K562 (cell line): ENCODE results near the gene ST6GAL1. TPM values are rescaled to one million over a fixed set of nuclear protein-coding genes. Genes with fewer than 3 reads are reported as not detected.
"Not testable (repeated sequence)": the region's sequence is repeated elsewhere in the genome, so short reads cannot be mapped to it uniquely, and the experiment has no call there.

Experiments used
- ATAC-seq: fragments of 200-7000 bp; cut with Tn5 transposase; 3 replicates; pipeline ENCODE4 v1.9.1; 2020; ENCODE audit warnings: moderate library complexity
- BruUV-seq: library from RNA; stranded (reverse); fragments of 400-500 nt; replicated peaks from 2 replicates; lab custom pipeline; 2021; lab: Mats Ljungman, UMichigan
- CTCF ChIA-PET: fragments of 300-600 bp; formaldehyde crosslinking; extraction: SDS; loops from one replicate; lab custom pipeline; 2021; ENCODE audit warnings: low intra/inter-chr PET ratio; lab: Yijun Ruan, JAX
- POLR2A ChIA-PET: fragments of 300-600, 350-650 bp; sonication (Branson Sonifier 250); formaldehyde crosslinking; extraction: SDS; loops from one replicate; lab custom pipeline; 2021; ENCODE audit warnings: antibody characterized with exemption, inconsistent platforms; lab: Yijun Ruan, JAX
- DNase-seq, 4 experiments: peaks; one replicate each; pipeline versions ENCODE4 v3.0.0 to v3.0.0-alpha.2; 2011 to 2018; ENCODE audit warnings: low spot score in 3 of 4, mixed read lengths in 3 of 4; ENCODE audit errors: extremely low read depth in 1 of 4
- FAIRE-seq: peaks from 2 replicates; lab custom pipeline; 2011; peaks lifted over from hg19 to GRCh38; lab: Jason Lieb, UNC
- H2AFZ ChIP-seq: 2 replicates; pipeline ENCODE4 v1.6.0; 2011; ENCODE audit warnings: low read depth, low read length, control low read depth, inconsistent platforms
- H3K27ac ChIP-seq: fragments of 200-600 bp; 3 replicates; pipeline ENCODE4 v1.8.0; 2011; ENCODE audit warnings: low read depth, mild to moderate bottlenecking, control low read depth, inconsistent platforms, low read length, moderate library complexity, mixed read lengths; ENCODE audit errors: extremely low read depth
- H3K27me3 ChIP-seq, 2 experiments: fragments of 300-600 bp in 1 of 2; 2 replicates in 1 of 2; 3 replicates in 1 of 2; pipeline versions ENCODE4 v1.6.0 to v1.8.0; 2011; ENCODE audit warnings: inconsistent platforms in 2 of 2, low read length in 2 of 2, mild to moderate bottlenecking in 1 of 2, mixed read lengths in 1 of 2, moderate library complexity in 1 of 2; ENCODE audit not compliant: control insufficient read depth in 2 of 2, insufficient read depth in 2 of 2
- H3K36me3 ChIP-seq: fragments of 300-600 bp; 3 replicates; pipeline ENCODE4 v1.8.0; 2011; ENCODE audit warnings: mild to moderate bottlenecking, low read length, inconsistent platforms; ENCODE audit not compliant: control insufficient read depth, insufficient read depth
- H3K4me1 ChIP-seq, 2 experiments: fragments of 200-600 bp in 1 of 2; replicated peaks in 1 of 2; 2 replicates in 1 of 2; 3 replicates in 1 of 2; pipeline versions ENCODE4 v1.5.1 to v1.8.0; 2011; ENCODE audit warnings: inconsistent platforms in 2 of 2, low read length in 2 of 2, mild to moderate bottlenecking in 1 of 2, mixed read lengths in 1 of 2, moderate library complexity in 1 of 2; ENCODE audit not compliant: control insufficient read depth in 2 of 2, insufficient read depth in 2 of 2
- H3K4me2 ChIP-seq: 2 replicates; pipeline ENCODE4 v1.6.1; 2011; ENCODE audit warnings: low read length, control low read depth, inconsistent platforms, mixed read lengths; ENCODE audit not compliant: insufficient read depth
- H3K4me3 ChIP-seq: fragments of 200-600 bp; sonication (generic), shearing (Covaris generic); 2 replicates; pipeline ENCODE4 v1.5.1; 2016; ENCODE audit warnings: control low read depth, inconsistent platforms
- H3K79me2 ChIP-seq: fragments of 200-600 bp; 3 replicates; pipeline ENCODE4 v1.8.0; 2011; ENCODE audit warnings: low read length, inconsistent platforms; ENCODE audit not compliant: control insufficient read depth, insufficient read depth
- H3K9ac ChIP-seq, 2 experiments: 2 replicates each; pipeline versions ENCODE4 v1.6.0 to v1.6.1; 2011; ENCODE audit warnings: low read depth in 2 of 2, low read length in 2 of 2, control low read depth in 1 of 2, inconsistent platforms in 1 of 2, mild to moderate bottlenecking in 1 of 2, mixed read lengths in 1 of 2; ENCODE audit not compliant: insufficient read depth in 1 of 2
- H3K9me1 ChIP-seq: one replicate; pipeline ENCODE4 v1.6.0; 2011; ENCODE audit warnings: inconsistent platforms, mild to moderate bottlenecking, low read length, moderate library complexity; ENCODE audit not compliant: control insufficient read depth, insufficient read depth
- H3K9me3 ChIP-seq: replicated peaks from 2 replicates; pipeline ENCODE4 v1.5.1; 2011; ENCODE audit warnings: low read depth, low read length, inconsistent platforms; ENCODE audit not compliant: control insufficient read depth, insufficient read depth
- H4K20me1 ChIP-seq: replicated peaks from 2 replicates; pipeline ENCODE4 v1.6.1; 2011; ENCODE audit warnings: low read length, inconsistent platforms, mixed read lengths; ENCODE audit not compliant: control insufficient read depth, insufficient read depth
- CREB3L1 ChIP-seq: fragments of 450-650 bp; IDR thresholded peaks from 2 replicates; pipeline ENCODE4 v1.6.1; 2014; ENCODE audit warnings: low read depth, mild to moderate bottlenecking, moderate library complexity, borderline replicate concordance
- CXXC5 ChIP-seq: fragments of 250-450 bp; sonication (Bioruptor Pico); IDR thresholded peaks from 2 replicates; pipeline ENCODE4 v1.8.0; 2022; ENCODE audit warnings: inconsistent platforms, mild to moderate bottlenecking, moderate library complexity
- EHMT2 ChIP-seq: fragments of 450-650 bp; IDR thresholded peaks from 2 replicates; pipeline ENCODE4 v1.6.1; 2018; ENCODE audit warnings: antibody characterized with exemption
- ELF2 ChIP-seq: fragments of 250-450 bp; sonication (Bioruptor Pico); IDR thresholded peaks from 2 replicates; pipeline ENCODE4 v1.5.0; 2021; ENCODE audit warnings: mild to moderate bottlenecking
- ESRRA ChIP-seq: fragments of 450-650 bp; IDR thresholded peaks from 2 replicates; pipeline ENCODE4 v1.6.1; 2014; ENCODE audit warnings: low read depth, mild to moderate bottlenecking, moderate library complexity, borderline replicate concordance
- ETV1 ChIP-seq: fragments of 450-650 bp; conservative IDR thresholded peaks from 2 replicates; pipeline ENCODE4 v1.6.1; 2016; ENCODE audit warnings: missing genetic modification characterization, control low read depth, low read depth, missing compliant biosample characterization
- MEF2A ChIP-seq: IDR thresholded peaks from 2 replicates; pipeline ENCODE4 v1.6.1; 2011; ENCODE audit warnings: low read depth, mild to moderate bottlenecking, low read length, moderate library complexity; ENCODE audit not compliant: control insufficient read depth
- MTF1 ChIP-seq: fragments of 250-450 bp; sonication (Bioruptor Pico); IDR thresholded peaks from 2 replicates; pipeline ENCODE4 v1.9.0; 2021; ENCODE audit warnings: moderate library complexity, mild to moderate bottlenecking, inconsistent platforms, borderline replicate concordance
- OTX1 ChIP-seq: fragments of 450-650 bp; formaldehyde crosslinking; IDR thresholded peaks from 2 replicates; pipeline ENCODE4 v1.4.0; 2022; ENCODE audit warnings: mild to moderate bottlenecking
- PCBP2 ChIP-seq: fragments of 200-400 bp; formaldehyde crosslinking; IDR thresholded peaks from 2 replicates; pipeline ENCODE4 v1.6.1; 2018; ENCODE audit warnings: low read length, low read depth, mild to moderate bottlenecking, moderate library complexity; ENCODE audit not compliant: poor library complexity, severe bottlenecking
- ZNF41 ChIP-seq: fragments of 250-450 bp; sonication (Bioruptor Pico); conservative IDR thresholded peaks from 2 replicates; pipeline ENCODE4 v1.4.0; 2020; ENCODE audit warnings: mild to moderate bottlenecking
- ZNF592 ChIP-seq: fragments of 450-650 bp; IDR thresholded peaks from 2 replicates; pipeline ENCODE4 v1.6.1; 2017; ENCODE audit warnings: antibody characterized with exemption, mild to moderate bottlenecking
- ZNF740 ChIP-seq, 3 experiments: fragments of 200-800 bp in 1 of 3; sonication (Bioruptor generic) in 1 of 3; sonication (generic) in 1 of 3; formaldehyde crosslinking in 1 of 3; IDR thresholded peaks; 2 replicates each; pipeline versions ENCODE4 v1.6.1 to v1.8.0; 2016 to 2022; ENCODE audit warnings: mild to moderate bottlenecking in 2 of 3, missing compliant biosample characterization in 2 of 3, missing genetic modification characterization in 2 of 3, missing genetic modification reagents in 1 of 3
- WGBS: fragments of 100-300 bp; shearing (Covaris generic); methylation state at CpG from one replicate; pipeline ENCODE4 v1.1.6; 2016; ENCODE audit warnings: low coverage, mixed read lengths; ENCODE audit not compliant: insufficient coverage; ENCODE audit errors: missing lambda C conversion rate; 5-methylcytosine and 5-hydroxymethylcytosine counted together
- in situ Hi-C: fragments of 300-500 bp; cut with MboI; formaldehyde crosslinking; loops from 4 replicates; pipeline ENCODE4 v1.15.0; 2018; ENCODE audit warnings: inconsistent platforms, mixed read lengths
- intact Hi-C: fragments of 100-400 bp; cut with micrococcal nuclease; formaldehyde crosslinking; loops from 2 replicates; pipeline ENCODE4 v1.14.2; 2022
- polyA plus RNA-seq, 8 experiments: library from polyadenylated mRNA; depleted of rRNA in 4 of 8; stranded (reverse) in 5 of 8; unstranded in 3 of 8; fragments of >200 nt; fragmentation: Nextera tagmentation in 2 of 8; fragmentation: Illumina TruSeq in 1 of 8; extraction: Ambion mirVana in 2 of 8; extraction: Trizol in 1 of 8; gene quantifications; 2 replicates each; pipeline versions ENCODE4 v1.2.1 to v1.2.3, GENCODE V29; 2011 to 2014; ENCODE audit warnings: inconsistent platforms in 1 of 8, missing spikeins in 1 of 8
- total RNA-seq, 7 experiments: library from RNA; depleted of rRNA in 6 of 7; stranded (reverse); fragments of >200 nt in 6 of 7; fragmentation: Illumina TruSeq in 2 of 7; extraction: Trizol in 2 of 7; gene quantifications; 2 replicates each; pipeline versions ENCODE4 v1.2.1 to v1.2.3, GENCODE V29; 2011 to 2021; ENCODE audit warnings: low replicate concordance in 1 of 7

ST6GAL1 gene
- total and polyA plus RNA-seq, 9 of the 15 experiments (the other 6 are each of a cell fraction or from before 2014, with no cell fraction given) = 31.9 to 145 (median 71.0) TPM

GRCh38 chr3:186887507-186887938 lies 42.8 kb upstream of the ST6GAL1 start (continued):
- TF ChIP-seq MTF1 (CRISPR knock-in tag) (0 out of 2 replicates have a peak, but pooled peaks have one; percentile 11), CXXC5 (CRISPR knock-in tag) (peak; percentile 89), ZNF740 (tag; IDR thresholded peaks at IDR 0.05) (peak in 1 of 2 experiments; percentile 94; a peak in 2 of 4 replicates)
- TF ChIP-seq ZNF740 (CRISPR knock-in tag; IDR thresholded peaks at IDR 0.05) = not testable (repeated sequence)

GRCh38 chr3:186888569-186888968 lies 41.8 kb upstream of the ST6GAL1 start:
- Histone ChIP-seq H3K9me3 (no peaks in the 10 kb centered on the region), H3K36me3 (no peaks in the 10 kb centered on the region), H3K4me3 (no peak overlapping the region), H3K4me2 (peak overlapping the region; percentile 62), H3K27ac (peak overlapping the region; percentile 73), H3K4me1 (peaks cover 4 to 36% of the 10 kb centered on the region in 2 experiments; a peak in 4 of 5 replicates), H4K20me1 (no peaks in the 10 kb centered on the region), H3K9me1 (no peaks in the 10 kb centered on the region), H3K79me2 (no peaks in the 10 kb centered on the region), H3K9ac (peak overlapping the region in 1 of 2 experiments; percentile 60; a peak in 2 of 4 replicates), H3K27me3 (no peaks in the 10 kb centered on the region), H2AFZ (peak overlapping the region; percentile 68)
- peak; percentile 89 for FAIRE-seq
- POLR2A ChIA-PET = interaction anchor here (0.6 to 1.3 kb wide), 2 partner anchors 8 to 13 kb away, joined by 3 read pairs; no protein-coding TSS in a partner anchor
- CTCF ChIA-PET = no interaction called here
- intact Hi-C loops (no loop called here), in situ Hi-C loops (no loop called here)
- DNase-seq = peak; percentile 62 to 79 (median 70)
- under 1% methylated on average over 6 of the region's 6 CpGs for WGBS
- peak; percentile 86 for ATAC-seq
- no TSS peak for BruUV-seq
- TF ChIP-seq CREB3L1 (no peak), ZNF592 (peak; percentile 64), EHMT2 (0 out of 2 replicates have a peak, but pooled peaks have one; percentile 12), PCBP2 (no peak), MEF2A (peak; percentile 96), OTX1 (CRISPR knock-in tag) (no peak), ESRRA (peak; percentile 65; the same call in 1 of the 2 replicates), ETV1 (tag) (peak; percentile 65), ZNF41 (no peak), ELF2 (CRISPR knock-in tag) (no peak)
